Kidney tubule cell (primary cell): ENCODE measurements around the gene BUD13.

Experiments used
- DNase-seq: peaks from one replicate; pipeline ENCODE4 v3.0.0-alpha.2; 2018; ENCODE audit warnings: low spot score

Gene BUD13

GRCh38 chr11:116716621-116717020, 56.2 kb downstream of the BUD13 start:
- no peak for DNase-seq

- no peak for DNase-seq
Measured at GRCh38 chr11:116715383-116715782, 57.4 kb downstream of the BUD13 start.

- DNase-seq, result no peak
Measured at GRCh38 chr11:116714902-116715301, 57.9 kb downstream of the BUD13 start.

- no peak for DNase-seq
Measured at GRCh38 chr11:116712428-116712827, 60.4 kb downstream of the BUD13 start.

- no peak for DNase-seq
Measured at GRCh38 chr11:116710762-116711161, 62.0 kb downstream of the BUD13 start.

- no peak for DNase-seq
Measured at GRCh38 chr11:116710001-116710674, 62.6 kb downstream of the BUD13 start.

GRCh38 chr11:116707746-116708145, 65.0 kb downstream of the BUD13 start:
- DNase-seq, result no peak

GRCh38 chr11:116707161-116707629, 65.6 kb downstream of the BUD13 start:
- peak; percentile 10 for DNase-seq

GRCh38 chr11:116703421-116703820, 69.4 kb downstream of the BUD13 start:
- DNase-seq, result no peak

GRCh38 chr11:116702772-116703385, 69.9 kb downstream of the BUD13 start:
- DNase-seq, result peak; percentile 48

GRCh38 chr11:116701876-116702275, 70.9 kb downstream of the BUD13 start:
- DNase-seq, result no peak

- DNase-seq, result no peak
Measured at GRCh38 chr11:116701297-116701801, 71.4 kb downstream of the BUD13 start.

- DNase-seq, result no peak
Measured at GRCh38 chr11:116700586-116701220, 72.1 kb downstream of the BUD13 start.
